ENCODE data around the gene SUFU.

DNA sequence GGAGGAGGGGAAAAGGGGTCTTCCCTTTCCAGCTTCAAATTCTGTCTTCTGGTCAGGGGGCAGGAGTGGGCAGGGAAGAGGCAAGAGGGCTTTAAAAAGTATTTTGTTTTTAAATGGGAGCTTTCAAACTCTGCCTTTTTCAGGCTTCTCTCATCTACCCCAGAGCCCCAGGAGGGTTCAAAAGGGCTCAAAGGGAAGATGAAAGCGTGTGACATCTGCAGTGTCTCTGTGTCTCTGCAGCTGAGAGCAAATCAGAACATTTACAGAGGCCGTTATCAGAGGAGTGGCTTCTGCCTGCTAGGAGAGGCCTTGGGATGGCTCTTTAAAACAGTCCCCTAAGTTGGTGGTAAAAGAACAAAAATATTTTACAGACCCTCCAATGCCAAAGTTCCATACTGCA is 170.8 kb downstream of the SUFU start:
- TF ChIP-seq CTCF (IDR thresholded peaks at IDR 0.05) (no peak), POLR2AphosphoS5 (IDR thresholded peaks at IDR 0.05) (no peak), POLR2A (IDR thresholded peaks at IDR 0.05) (no peak), EP300 (IDR thresholded peaks at IDR 0.05) (no peak)

Measured in stomach (tissue), 4 donors.